Fibroblast of lung (primary cell): ENCODE measurements around the gene PRKCH. TPM values are rescaled to one million over a fixed set of nuclear protein-coding genes. Genes with fewer than 3 reads are reported as not detected.

Experiments used
- DNase-seq, 2 donors: peaks; one replicate each; pipeline versions ENCODE4 v3.0.0 to v3.0.0-alpha.2; 2010; ENCODE audit warnings: low read depth in 2 of 2
- H2AFZ ChIP-seq: 2 replicates; pipeline ENCODE4 v1.5.1; 2012; ENCODE audit warnings: low read length, control low read depth, inconsistent platforms
- H3K27ac ChIP-seq: 2 replicates; pipeline ENCODE4 v1.5.1; 2011; ENCODE audit warnings: low read length, control low read depth; ENCODE audit not compliant: insufficient read depth
- H3K27me3 ChIP-seq: 2 replicates; pipeline ENCODE4 v1.5.1; 2011; ENCODE audit warnings: mild to moderate bottlenecking, low read length; ENCODE audit not compliant: control insufficient read depth, insufficient read depth
- H3K36me3 ChIP-seq: 2 replicates; pipeline ENCODE4 v1.5.1; 2011; ENCODE audit warnings: low read length; ENCODE audit not compliant: control insufficient read depth, insufficient read depth
- H3K4me1 ChIP-seq: 2 replicates; pipeline ENCODE4 v1.5.1; 2011; ENCODE audit warnings: low read length; ENCODE audit not compliant: control insufficient read depth, insufficient read depth; ENCODE audit errors: extremely low read depth
- H3K4me2 ChIP-seq: 2 replicates; pipeline ENCODE4 v1.5.1; 2011; ENCODE audit warnings: low read length, control low read depth; ENCODE audit not compliant: insufficient read depth; ENCODE audit errors: extremely low read depth
- H3K4me3 ChIP-seq, 4 experiments: fragments of 200-600 bp in 1 of 4; sonication (generic) in 1 of 4; replicated peaks in 1 of 4; 2 replicates each; pipeline ENCODE4 v1.5.1; 2011 to 2016; ENCODE audit warnings: low read length in 4 of 4, low read depth in 3 of 4, mild to moderate bottlenecking in 3 of 4, control low read depth in 2 of 4, inconsistent platforms in 1 of 4, mixed read lengths in 1 of 4; ENCODE audit not compliant: insufficient read depth in 1 of 4; ENCODE audit errors: control extremely low read depth in 1 of 4
- H3K79me2 ChIP-seq: 2 replicates; pipeline ENCODE4 v1.5.1; 2012; ENCODE audit warnings: mild to moderate bottlenecking, low read length, inconsistent platforms; ENCODE audit not compliant: control insufficient read depth, insufficient read depth
- H3K9ac ChIP-seq: 2 replicates; pipeline ENCODE4 v1.5.1; 2011; ENCODE audit warnings: mild to moderate bottlenecking, low read length, control low read depth; ENCODE audit not compliant: insufficient read depth
- H3K9me3 ChIP-seq: 2 replicates; pipeline ENCODE4 v1.5.1; 2012; ENCODE audit warnings: low read depth, low read length; ENCODE audit not compliant: control insufficient read depth, insufficient read depth
- H4K20me1 ChIP-seq: 2 replicates; pipeline ENCODE4 v1.5.1; 2011; ENCODE audit warnings: low read length; ENCODE audit not compliant: control insufficient read depth, insufficient read depth; ENCODE audit errors: extremely low read depth
- CTCF ChIP-seq, 2 donors: IDR thresholded peaks in 1 of 2; conservative IDR thresholded peaks in 1 of 2; 1 replicate in 1 of 2; 2 replicates in 1 of 2; pipeline ENCODE4 v1.5.1; 2011 to 2012; ENCODE audit warnings: low read length in 2 of 2, control low read depth in 1 of 2, inconsistent platforms in 1 of 2, low read depth in 1 of 2, mild to moderate bottlenecking in 1 of 2
- EZH2 ChIP-seq: IDR thresholded peaks from 2 replicates; pipeline ENCODE4 v1.5.1; 2012; ENCODE audit warnings: low read length, control low read depth, mild to moderate bottlenecking; ENCODE audit errors: missing control alignments
- polyA plus RNA-seq, 2 donors: library from polyadenylated mRNA; depleted of rRNA in 1 of 2; stranded (reverse) in 1 of 2; unstranded in 1 of 2; fragments of >200 nt; gene quantifications; 2 replicates each; pipeline ENCODE4 v1.2.1, GENCODE V29; 2011 to 2012; ENCODE audit warnings: missing spikeins in 1 of 2
- total RNA-seq: library from RNA; depleted of rRNA; stranded (reverse); fragments of >200 nt; gene quantifications from 2 replicates; pipeline ENCODE4 v1.2.1, GENCODE V29; 2014

Gene PRKCH
- total and polyA plus RNA-seq, 2 donors (not counting 1 experiment from before 2014, with no cell fraction given): 2.9 to 5.4 TPM

DNA sequence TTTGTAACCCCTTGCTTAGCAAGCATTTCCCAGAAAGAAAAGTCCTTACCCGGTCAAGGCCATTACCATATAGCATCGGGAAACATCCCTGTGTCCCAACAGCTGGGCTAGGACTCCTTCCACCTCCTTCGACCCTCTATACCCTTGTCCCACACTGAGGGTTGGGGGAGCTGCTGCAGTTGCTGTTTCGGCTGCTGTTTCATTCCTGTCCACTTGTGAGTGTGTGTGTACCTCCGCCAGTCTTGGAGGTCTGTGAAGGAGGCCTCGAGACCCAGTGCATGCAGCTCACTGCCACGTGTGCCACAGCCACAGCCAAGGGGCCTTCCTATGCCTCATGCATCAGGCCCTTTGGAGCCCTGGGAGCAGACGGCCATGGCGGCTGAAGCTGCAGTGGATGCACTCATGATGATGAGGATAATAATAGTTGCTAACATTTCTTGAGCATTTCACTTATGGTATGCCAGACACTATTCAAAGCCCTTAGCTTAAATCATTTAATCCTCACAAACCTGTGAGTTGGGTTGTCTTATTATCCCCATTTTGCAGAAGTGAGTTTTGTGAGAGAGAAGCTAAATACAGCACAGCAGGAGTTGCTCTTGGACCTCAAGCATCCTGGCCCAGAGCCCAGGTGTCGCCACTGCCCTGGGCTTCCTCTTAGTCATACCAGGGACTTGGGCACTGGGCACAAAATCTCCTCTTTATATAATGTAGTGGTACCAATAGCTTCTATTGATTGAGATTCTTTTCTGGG lies 156.5 kb downstream of the PRKCH start:
- Histone ChIP-seq H2AFZ (no peak overlapping the region), H3K9ac (peak overlapping the region; percentile 38)
- peak; percentile 47 to 57 for DNase-seq

DNA sequence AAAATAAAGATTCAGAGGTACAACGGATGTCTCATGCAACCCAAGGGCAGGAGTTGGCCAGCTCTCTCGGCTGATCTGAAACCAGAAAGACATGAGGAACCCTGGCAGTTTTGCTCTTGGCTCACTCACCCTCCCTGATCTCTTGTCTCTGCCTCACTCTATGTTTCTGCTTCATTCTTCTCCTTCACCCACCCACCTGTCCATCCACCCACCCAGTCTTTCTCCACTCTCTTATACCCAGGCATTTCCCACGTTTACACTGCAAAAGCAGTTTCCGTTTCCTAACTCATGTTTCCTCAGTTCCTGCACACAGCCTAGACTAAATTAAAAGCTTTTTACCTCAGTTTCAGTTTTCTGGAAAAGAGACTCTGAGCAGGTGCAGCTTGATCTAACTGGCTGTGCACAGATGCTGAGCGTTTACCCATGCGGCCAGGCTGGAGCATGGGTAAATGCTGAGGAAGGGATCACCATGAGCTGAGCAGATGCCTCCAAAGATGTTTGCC lies 157.6 kb downstream of the PRKCH start:
- Histone ChIP-seq H3K27me3 (no peaks in the 10 kb centered on the region), H2AFZ (no peak overlapping the region), H3K79me2 (no peaks in the 10 kb centered on the region), H3K36me3 (no peaks in the 10 kb centered on the region), H3K4me3 (no peak overlapping the region), H4K20me1 (no peaks in the 10 kb centered on the region), H3K4me2 (no peak overlapping the region), H3K9ac (no peak overlapping the region), H3K9me3 (no peaks in the 10 kb centered on the region), H3K27ac (no peak overlapping the region), H3K4me1 (peaks cover 25% of the 10 kb centered on the region)
- DNase-seq: no peak
- TF ChIP-seq CTCF (conservative IDR thresholded peaks at IDR 0.05 in 1 of 2, IDR thresholded peaks at IDR 0.05 in 1 of 2; ENCODE audit: low read depth in 1 of 2, low read length in 2 of 2) (no peak), EZH2 (no peak)

More for the DNA sequence above, 156.5 kb downstream of the PRKCH start:
- no peak for TF ChIP-seq CTCF (conservative IDR thresholded peaks at IDR 0.05 in 1 of 2, IDR thresholded peaks at IDR 0.05 in 1 of 2; ENCODE audit: low read depth in 1 of 2, low read length in 2 of 2)
- no peak for TF ChIP-seq EZH2
- no peak overlapping the region for H3K4me3 ChIP-seq
- no peaks in the 10 kb centered on the region for H3K36me3 ChIP-seq
- no peaks in the 10 kb centered on the region for H3K9me3 ChIP-seq
- no peaks in the 10 kb centered on the region for H3K79me2 ChIP-seq
- H3K27ac ChIP-seq: peak overlapping the region; percentile 92
- H3K4me2 ChIP-seq: no peak overlapping the region
- no peaks in the 10 kb centered on the region for H4K20me1 ChIP-seq
- H3K27me3 ChIP-seq: no peaks in the 10 kb centered on the region
- H3K4me1 ChIP-seq: peaks cover 30% of the 10 kb centered on the region

DNA sequence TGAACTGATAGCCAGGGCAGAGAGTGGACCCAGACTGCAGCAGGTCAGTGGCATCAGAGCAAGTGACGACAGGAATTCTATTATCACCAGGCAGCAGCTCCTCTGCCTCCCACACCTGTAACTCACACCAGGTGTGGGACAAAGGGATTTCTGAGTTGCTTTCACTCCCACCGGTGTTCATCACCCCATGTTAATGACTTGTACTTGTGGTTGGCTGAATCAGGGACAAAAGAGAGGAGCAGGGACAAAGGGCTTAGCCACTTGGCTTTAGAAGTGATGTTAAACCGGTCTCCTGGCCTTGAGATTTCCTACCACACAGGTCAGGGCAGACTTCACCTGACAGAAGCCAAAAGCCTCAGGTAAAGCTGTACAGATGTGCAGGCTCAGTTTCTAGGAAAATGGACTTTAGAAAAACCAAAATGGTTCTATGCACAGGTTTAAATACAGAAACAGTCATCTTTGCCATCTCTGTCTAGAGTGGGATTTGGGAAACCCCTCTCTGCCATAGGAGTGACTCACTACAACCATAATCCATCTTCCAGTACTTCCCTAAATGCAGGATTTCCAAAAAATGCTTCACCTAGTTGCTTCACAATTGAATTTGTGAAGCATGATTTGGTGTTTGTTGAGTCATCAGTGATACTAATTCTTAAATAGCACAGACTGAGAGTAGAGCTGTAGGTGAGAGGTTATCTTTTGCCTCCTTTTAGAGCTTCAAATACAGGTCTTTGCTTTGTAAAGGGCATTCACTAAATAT lies 158.5 kb downstream of the PRKCH start:
- no peaks in the 10 kb centered on the region for H3K27me3 ChIP-seq
- no peaks in the 10 kb centered on the region for H4K20me1 ChIP-seq
- no peak overlapping the region for H3K9ac ChIP-seq
- H3K4me1 ChIP-seq: peaks cover 22% of the 10 kb centered on the region
- no peak for TF ChIP-seq CTCF (conservative IDR thresholded peaks at IDR 0.05 in 1 of 2, IDR thresholded peaks at IDR 0.05 in 1 of 2; ENCODE audit: low read depth in 1 of 2, low read length in 2 of 2)
- no peak for TF ChIP-seq EZH2
- DNase-seq: peak in 1 of 2 donors; percentile 77
- H3K4me3 ChIP-seq: no peak overlapping the region
- H3K9me3 ChIP-seq: no peaks in the 10 kb centered on the region
- no peak overlapping the region for H3K27ac ChIP-seq
- H2AFZ ChIP-seq: no peak overlapping the region
- H3K4me2 ChIP-seq: no peak overlapping the region
- no peaks in the 10 kb centered on the region for H3K79me2 ChIP-seq
- H3K36me3 ChIP-seq: no peaks in the 10 kb centered on the region
